Activated naive CD8-positive, alpha-beta T cell (primary cell): ENCODE results near the gene EVA1C.
"Not testable (repeated sequence)": the region's sequence is repeated elsewhere in the genome, so short reads cannot be mapped to it uniquely, and the experiment has no call there.

Source experiments
- H3K27ac Mint-ChIP-seq: one replicate; pipeline ENCODE4 v1.8.0; 2021; ENCODE audit warnings: mixed read lengths
- H3K27me3 Mint-ChIP-seq: one replicate; pipeline ENCODE4 v1.8.0; 2021; ENCODE audit warnings: mixed read lengths
- H3K36me3 Mint-ChIP-seq: one replicate; pipeline ENCODE4 v1.8.0; 2021; ENCODE audit warnings: mixed read lengths
- H3K4me1 Mint-ChIP-seq: one replicate; pipeline ENCODE4 v1.8.0; 2021; ENCODE audit warnings: low read depth, mixed read lengths
- H3K4me3 Mint-ChIP-seq: one replicate; pipeline ENCODE4 v1.8.0; 2021; ENCODE audit warnings: mild to moderate bottlenecking, mixed read lengths
- H3K9me3 Mint-ChIP-seq: one replicate; pipeline ENCODE4 v1.8.0; 2021; ENCODE audit warnings: low read depth, mixed read lengths

The EVA1C gene

DNA sequence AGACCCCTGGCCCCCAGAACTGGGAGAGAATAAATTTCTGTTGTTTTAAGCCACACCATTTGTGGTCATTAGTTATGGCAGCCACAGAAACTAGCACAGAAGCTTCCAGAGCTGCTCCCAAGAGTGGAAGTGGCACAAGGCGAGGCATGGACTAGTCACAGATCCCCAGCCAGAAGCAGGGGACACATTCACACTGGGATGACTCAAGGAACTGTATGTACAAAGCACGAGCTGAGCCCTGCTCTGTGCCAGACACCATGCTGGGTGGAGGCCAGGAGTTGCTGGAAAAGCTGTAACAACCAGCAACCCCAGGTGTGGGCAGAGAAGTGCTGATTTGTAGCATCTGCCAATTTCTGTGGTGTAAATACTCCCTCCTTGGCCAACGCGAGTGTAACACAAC lies 117.2 kb downstream of the EVA1C start:
- no peak overlapping the region for H3K4me3 Mint-ChIP-seq
- H3K4me1 Mint-ChIP-seq = no peaks in the 10 kb centered on the region
- H3K36me3 Mint-ChIP-seq = peaks cover 6% of the 10 kb centered on the region
- H3K27ac Mint-ChIP-seq = no peak overlapping the region
- peaks cover 5% of the 10 kb centered on the region for H3K9me3 Mint-ChIP-seq
- H3K27me3 Mint-ChIP-seq = no peaks in the 10 kb centered on the region

DNA sequence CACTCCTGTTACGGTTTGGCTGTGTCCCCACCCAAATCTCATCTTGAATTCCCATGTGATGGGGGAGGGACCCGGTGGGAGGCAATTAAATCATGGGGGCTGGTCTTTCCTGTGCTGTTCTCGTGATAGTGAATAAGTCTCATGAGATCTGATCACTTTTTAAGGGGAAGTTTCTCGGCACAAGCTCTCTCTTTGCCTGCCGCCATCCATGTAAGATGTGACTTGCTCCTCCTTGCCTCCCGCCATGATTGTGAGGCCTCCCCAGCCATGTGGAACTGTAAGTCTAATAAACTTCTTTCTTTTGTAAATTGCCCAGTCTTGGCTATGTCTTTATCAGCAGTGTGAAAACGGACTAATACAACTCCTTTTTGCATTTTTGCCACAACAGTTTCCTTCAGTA lies 118.3 kb downstream of the EVA1C start:
- not testable (repeated sequence) for H3K4me1 Mint-ChIP-seq

DNA sequence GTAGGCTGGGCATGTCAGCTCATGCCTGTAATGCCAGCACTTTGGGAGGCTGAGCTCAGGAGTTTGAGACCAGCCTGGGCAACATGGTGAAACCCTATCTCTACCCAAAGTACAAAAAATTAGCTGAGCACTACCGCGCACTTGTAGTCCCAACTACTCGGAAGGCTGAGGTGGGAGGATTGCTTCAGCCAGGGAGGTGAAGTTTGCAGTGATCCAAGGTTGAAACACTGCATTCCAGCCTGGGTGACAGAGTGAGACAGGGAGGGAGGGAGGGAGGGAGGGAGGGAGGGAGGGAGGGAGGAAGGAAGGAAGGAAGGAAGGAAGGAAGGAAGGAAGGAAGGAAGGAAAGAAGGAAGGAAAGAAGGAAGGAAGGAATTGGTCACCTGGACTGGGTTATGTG lies 119.1 kb downstream of the EVA1C start:
- H3K27ac Mint-ChIP-seq, H3K4me1 Mint-ChIP-seq, H3K9me3 Mint-ChIP-seq, H3K27me3 Mint-ChIP-seq, H3K36me3 Mint-ChIP-seq, H3K4me3 Mint-ChIP-seq: not testable (repeated sequence)

More for the DNA sequence above, 118.3 kb downstream of the EVA1C start:
- not testable (repeated sequence) for H3K27ac Mint-ChIP-seq, H3K4me3 Mint-ChIP-seq, H3K27me3 Mint-ChIP-seq, H3K9me3 Mint-ChIP-seq, H3K36me3 Mint-ChIP-seq

DNA sequence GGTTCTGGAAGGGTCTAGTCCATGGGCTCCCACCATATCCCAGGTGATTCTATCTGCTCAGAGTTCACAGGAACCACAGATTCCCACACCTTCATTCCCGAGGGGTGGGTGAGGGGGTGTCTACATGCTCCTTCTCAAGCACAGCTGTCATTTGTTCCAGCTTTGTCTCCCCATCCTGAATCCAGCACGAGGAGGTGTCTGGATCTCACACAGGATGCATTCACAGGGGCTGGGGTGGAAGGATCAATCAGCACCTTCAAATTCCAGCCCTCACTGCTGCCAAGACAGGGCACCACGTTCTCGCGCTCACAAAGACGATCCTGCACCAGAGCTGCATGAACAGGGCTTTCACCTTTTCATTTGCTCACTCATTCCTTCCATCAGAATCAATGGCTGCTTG lies 120.1 kb downstream of the EVA1C start:
- no peak overlapping the region for H3K4me3 Mint-ChIP-seq
- no peaks in the 10 kb centered on the region for H3K27me3 Mint-ChIP-seq
- peaks cover 11% of the 10 kb centered on the region for H3K4me1 Mint-ChIP-seq
- H3K9me3 Mint-ChIP-seq = peaks cover 2% of the 10 kb centered on the region
- H3K36me3 Mint-ChIP-seq = peaks cover 6% of the 10 kb centered on the region
- no peak overlapping the region for H3K27ac Mint-ChIP-seq

DNA sequence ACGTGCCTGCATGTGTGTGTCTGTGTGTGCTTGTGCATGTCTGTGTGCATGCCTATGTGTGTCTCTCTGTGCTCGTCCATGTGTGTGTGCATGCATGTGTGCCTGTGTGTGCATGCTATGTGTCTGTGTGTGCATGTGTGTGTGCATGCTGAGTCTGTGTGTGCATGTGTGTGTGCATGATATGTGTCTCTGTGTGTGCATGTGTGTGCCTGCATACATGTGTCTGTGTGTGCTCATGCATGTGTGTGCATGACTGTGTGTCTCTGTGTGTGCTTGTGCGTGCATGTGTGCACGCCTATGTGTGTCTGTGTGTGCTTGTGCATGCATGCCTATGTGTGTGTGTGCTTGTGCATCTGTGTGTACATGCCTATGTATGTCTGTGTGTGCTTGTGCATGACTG lies 120.5 kb downstream of the EVA1C start:
- Mint-ChIP-seq H3K36me3 (peaks cover 6% of the 10 kb centered on the region), H3K4me3 (no peak overlapping the region), H3K9me3 (no peaks in the 10 kb centered on the region), H3K27me3 (no peaks in the 10 kb centered on the region), H3K27ac (no peak overlapping the region), H3K4me1 (peaks cover 11% of the 10 kb centered on the region)

DNA sequence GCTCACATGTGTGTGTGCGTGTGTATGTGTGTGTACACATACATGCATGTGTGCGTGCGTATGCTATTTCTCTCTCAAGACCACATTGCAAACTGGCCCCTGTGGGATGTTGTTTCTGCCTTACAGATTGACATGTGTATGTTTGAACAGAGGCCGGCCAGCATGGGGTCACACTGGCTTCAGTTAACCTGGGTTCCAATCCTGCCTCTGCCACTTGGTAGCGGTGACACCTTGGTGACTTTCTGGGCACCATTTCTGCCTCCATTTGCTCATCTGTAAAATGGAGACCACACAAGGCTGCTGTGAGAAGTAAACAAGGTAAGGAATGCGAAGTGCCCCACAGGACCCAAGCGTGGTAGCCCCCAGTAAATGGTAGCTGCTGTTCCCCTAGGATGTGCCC lies 121.1 kb downstream of the EVA1C start:
- H3K4me1 Mint-ChIP-seq = peaks cover 14% of the 10 kb centered on the region
- H3K4me3 Mint-ChIP-seq = no peak overlapping the region
- H3K27me3 Mint-ChIP-seq = no peaks in the 10 kb centered on the region
- peaks cover 6% of the 10 kb centered on the region for H3K36me3 Mint-ChIP-seq
- H3K9me3 Mint-ChIP-seq = no peaks in the 10 kb centered on the region
- no peak overlapping the region for H3K27ac Mint-ChIP-seq

DNA sequence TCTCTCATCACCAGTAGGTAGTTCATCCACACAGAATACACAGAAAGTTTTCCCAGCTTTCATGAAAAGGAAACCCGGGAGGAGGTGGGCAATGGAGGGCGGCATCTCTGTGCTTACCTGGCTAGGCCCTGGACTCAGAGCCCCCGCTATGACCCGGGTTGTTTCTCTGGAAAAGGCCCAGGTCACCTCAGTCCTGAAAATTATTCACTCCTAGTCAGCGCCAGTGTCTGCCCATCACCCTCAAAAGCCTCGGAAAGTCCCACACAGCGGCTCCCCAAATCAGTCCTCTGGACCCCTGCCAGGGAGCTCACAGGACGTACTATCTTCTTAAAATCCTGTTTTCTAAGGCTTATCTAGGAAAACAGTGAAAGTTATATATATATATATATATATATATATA lies 121.6 kb downstream of the EVA1C start:
- Mint-ChIP-seq H3K27me3 (no peaks in the 10 kb centered on the region), H3K9me3 (no peaks in the 10 kb centered on the region), H3K4me1 (peaks cover 19% of the 10 kb centered on the region), H3K4me3 (no peak overlapping the region), H3K36me3 (peaks cover 6% of the 10 kb centered on the region), H3K27ac (no peak overlapping the region)

DNA sequence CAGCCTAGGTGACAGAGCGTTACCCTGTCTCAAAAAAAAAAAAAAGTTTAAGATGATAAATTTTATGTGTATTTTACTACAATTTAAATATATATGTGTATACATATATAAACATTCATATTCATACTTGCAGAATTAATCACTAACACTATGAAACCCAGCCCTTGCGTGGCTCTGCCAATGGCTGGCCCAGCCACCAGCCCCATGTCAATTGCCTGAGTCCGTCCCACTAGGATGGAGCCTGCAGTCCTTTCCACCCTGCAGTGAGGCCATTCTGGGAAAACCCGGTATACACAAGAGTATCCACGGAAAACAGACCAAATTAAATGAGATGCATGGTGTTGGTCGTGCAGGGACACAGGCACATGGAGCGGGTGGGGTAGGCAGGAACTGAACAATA lies 123.1 kb downstream of the EVA1C start:
- H3K4me1 Mint-ChIP-seq = peaks cover 22% of the 10 kb centered on the region
- H3K27me3 Mint-ChIP-seq = no peaks in the 10 kb centered on the region
- no peak overlapping the region for H3K27ac Mint-ChIP-seq
- H3K4me3 Mint-ChIP-seq = no peak overlapping the region
- H3K9me3 Mint-ChIP-seq = no peaks in the 10 kb centered on the region
- peaks cover 4% of the 10 kb centered on the region for H3K36me3 Mint-ChIP-seq

DNA sequence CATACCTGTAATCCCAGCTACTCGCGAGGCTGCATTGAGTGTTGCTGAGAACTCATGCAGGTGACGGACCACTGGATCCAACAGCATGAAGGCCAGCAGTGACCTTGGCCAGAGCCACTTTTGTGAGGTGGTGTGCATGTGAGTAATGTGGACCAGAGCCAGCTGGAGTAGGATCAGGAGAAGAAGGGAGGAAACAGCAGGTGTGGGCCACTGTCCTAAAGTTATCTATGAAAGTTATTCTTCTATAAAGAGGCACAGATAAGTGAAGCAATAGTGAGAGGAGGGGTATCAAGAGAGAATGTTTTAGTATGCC lies 125.0 kb downstream of the EVA1C start:
- Mint-ChIP-seq H3K36me3 (peaks cover 2% of the 10 kb centered on the region), H3K27me3 (no peaks in the 10 kb centered on the region), H3K4me1 (peaks cover 22% of the 10 kb centered on the region), H3K9me3 (no peaks in the 10 kb centered on the region), H3K4me3 (peak overlapping the region; percentile 55), H3K27ac (peak overlapping the region; percentile 30)

DNA sequence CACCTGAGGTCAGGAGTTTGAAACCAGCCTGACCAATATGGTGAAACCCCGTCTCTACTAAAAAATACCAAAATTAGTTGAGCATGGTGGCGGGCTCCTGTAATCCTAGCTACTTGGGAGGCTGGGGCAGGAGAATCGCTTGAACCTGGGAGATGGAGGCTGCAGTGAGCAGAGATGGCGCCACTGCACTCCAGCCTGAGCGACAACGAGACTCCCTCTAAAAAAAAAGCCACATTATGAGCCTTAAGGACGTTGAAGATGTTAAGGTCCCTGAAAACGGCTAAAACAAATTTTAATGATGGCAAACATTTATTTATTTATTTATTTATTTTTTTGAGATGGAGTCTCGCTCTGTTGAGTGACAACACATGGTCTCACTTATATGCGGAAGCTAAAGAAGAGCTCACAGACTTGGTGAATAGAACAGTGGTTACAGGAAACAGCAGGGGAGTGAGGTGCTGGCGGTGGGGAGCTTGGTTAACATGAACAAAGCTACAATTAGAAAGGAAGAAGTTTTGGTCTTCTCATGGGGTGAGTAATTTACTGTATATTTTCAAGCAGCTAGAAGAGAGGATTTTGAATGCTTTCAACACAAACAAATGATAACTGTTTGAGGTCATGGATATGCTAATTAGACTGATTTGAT lies 125.8 kb downstream of the EVA1C start:
- H3K9me3 Mint-ChIP-seq = no peaks in the 10 kb centered on the region
- peaks cover 22% of the 10 kb centered on the region for H3K4me1 Mint-ChIP-seq
- H3K4me3 Mint-ChIP-seq = peak overlapping the region; percentile 62
- no peaks in the 10 kb centered on the region for H3K27me3 Mint-ChIP-seq
- H3K27ac Mint-ChIP-seq = peak overlapping the region; percentile 90
- H3K36me3 Mint-ChIP-seq = peaks cover 2% of the 10 kb centered on the region

DNA sequence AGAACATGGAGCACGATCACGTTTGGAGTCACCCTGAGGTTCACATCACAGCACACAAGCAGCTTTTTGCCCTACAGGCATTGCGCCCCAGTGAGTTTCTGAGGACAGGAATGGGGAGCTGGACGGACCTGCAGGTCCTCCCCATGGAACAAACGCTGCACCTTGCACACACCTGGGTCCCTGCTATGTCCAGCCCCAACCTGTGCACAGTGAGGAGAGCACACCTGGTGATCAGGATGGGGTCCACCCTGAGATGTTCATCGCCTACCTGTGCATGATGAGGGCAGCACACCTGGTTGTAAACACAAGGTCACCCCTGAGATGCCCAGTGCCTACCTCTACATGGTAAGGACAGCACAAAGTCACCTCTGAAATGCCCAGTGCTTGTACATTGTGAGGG lies 126.9 kb downstream of the EVA1C start:
- Mint-ChIP-seq H3K9me3 (no peaks in the 10 kb centered on the region), H3K36me3 (peaks cover 2% of the 10 kb centered on the region), H3K27ac (no peak overlapping the region), H3K4me3 (no peak overlapping the region), H3K27me3 (no peaks in the 10 kb centered on the region), H3K4me1 (peaks cover 22% of the 10 kb centered on the region)

DNA sequence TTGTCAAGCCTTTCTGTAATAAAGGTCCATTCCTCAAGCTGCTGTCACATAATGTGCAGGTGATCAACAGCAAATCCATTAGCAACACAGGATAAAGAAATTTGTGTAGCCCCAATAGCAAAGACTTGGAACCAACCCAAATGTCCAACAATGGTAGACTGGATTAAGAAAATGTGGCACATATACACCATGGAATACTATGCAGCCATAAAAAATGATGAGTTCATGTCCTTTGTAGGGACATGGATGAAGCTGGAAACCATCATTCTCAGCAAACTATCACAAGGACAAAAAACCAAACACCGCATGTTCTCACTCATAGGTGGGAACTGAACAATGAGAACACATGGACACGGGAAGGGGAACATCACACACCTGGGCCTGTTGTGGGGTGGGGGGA lies 130.6 kb downstream of the EVA1C start:
- not testable (repeated sequence) for H3K27me3 Mint-ChIP-seq, H3K4me3 Mint-ChIP-seq, H3K27ac Mint-ChIP-seq, H3K9me3 Mint-ChIP-seq, H3K36me3 Mint-ChIP-seq
- peaks cover 11% of the 10 kb centered on the region for H3K4me1 Mint-ChIP-seq

DNA sequence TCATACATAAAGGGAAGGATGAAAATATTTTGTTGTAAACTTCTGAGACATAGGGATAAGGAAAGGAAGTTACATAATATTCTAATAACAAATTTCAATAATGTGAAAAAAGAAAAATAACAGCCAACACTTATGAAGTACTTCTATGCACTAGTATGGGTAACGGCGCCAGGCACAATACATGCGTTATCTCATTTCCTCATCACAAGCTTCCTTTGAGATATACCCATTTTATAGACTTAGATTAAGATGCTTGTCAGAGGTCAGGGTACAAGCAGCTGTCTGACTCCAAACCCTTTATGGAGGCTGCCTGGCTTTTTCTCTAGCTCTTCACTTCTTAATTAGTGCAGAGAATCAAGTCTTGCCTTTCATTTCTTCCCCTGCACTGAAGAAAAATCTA lies 131.5 kb downstream of the EVA1C start:
- Mint-ChIP-seq H3K27ac (no peak overlapping the region), H3K27me3 (no peaks in the 10 kb centered on the region), H3K4me3 (no peak overlapping the region), H3K36me3 (peaks cover 4% of the 10 kb centered on the region), H3K4me1 (peaks cover 5% of the 10 kb centered on the region), H3K9me3 (no peaks in the 10 kb centered on the region)

DNA sequence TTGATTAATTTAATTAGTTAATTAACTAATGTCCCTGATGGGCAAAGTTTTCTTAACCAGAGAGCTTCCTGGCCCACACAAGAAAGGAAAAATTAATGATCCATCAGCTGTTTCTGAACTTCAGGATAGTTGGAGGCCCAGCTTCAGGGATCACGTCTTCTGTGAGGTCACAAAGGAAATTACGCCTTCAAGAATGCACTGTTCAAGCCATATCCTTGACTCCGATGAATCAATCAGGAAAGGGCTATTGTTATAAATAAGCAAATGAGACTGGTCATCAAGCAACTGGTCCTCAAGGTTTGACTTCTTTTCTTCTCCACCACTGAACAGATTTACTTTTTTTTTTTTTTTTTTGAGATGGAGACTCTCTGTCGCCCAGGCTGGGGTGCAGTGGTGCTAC lies 132.2 kb downstream of the EVA1C start:
- Mint-ChIP-seq H3K4me1 (no peaks in the 10 kb centered on the region), H3K27ac (no peak overlapping the region), H3K4me3 (no peak overlapping the region), H3K36me3 (peaks cover 4% of the 10 kb centered on the region), H3K9me3 (no peaks in the 10 kb centered on the region), H3K27me3 (no peaks in the 10 kb centered on the region)

DNA sequence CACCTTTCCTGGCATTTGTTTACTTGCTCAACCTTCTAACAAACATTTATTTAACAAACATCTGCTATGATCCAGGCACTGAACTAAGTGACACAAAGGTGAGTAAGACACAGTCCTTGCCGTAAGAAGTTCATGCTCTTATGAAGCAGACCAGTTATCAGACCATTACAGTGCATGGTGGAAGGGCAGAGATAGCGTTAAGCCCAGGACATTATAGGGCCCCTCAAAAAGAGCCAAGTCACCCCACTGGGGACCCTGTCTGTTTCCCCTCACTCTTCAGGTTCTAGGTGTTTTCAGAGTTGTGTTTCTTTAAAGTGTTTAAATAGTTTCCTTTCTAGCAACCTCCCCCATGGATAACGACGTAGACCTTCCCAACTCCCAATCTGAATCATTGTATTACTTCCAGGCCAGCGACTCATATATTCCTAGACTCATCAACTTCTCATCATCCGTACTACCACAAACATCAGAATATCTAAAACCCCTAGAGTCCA lies 133.5 kb downstream of the EVA1C start:
- Mint-ChIP-seq H3K27me3 (no peaks in the 10 kb centered on the region), H3K9me3 (no peaks in the 10 kb centered on the region), H3K27ac (no peak overlapping the region), H3K4me1 (no peaks in the 10 kb centered on the region), H3K4me3 (no peak overlapping the region), H3K36me3 (peaks cover 2% of the 10 kb centered on the region)

DNA sequence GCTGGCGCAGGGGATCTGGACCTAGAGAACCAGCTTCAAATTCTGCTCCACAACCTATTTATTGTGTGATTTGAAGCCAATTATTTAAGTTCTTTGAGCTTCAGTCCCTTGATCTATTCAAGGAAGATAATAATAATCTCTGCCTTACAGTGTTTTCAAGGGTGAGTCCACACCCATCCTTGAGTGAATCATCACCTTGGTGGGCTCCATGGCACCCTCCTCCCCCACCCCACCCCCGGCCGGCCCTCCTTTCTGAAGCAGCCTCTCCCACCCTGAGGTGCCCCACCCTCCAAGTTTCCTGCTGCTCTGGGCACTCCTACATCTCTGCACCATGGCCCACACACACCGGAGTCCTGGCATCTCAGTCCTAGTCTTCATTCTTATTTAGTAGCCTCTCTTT lies 134.5 kb downstream of the EVA1C start:
- Mint-ChIP-seq H3K27me3 (no peaks in the 10 kb centered on the region), H3K4me3 (no peak overlapping the region), H3K4me1 (no peaks in the 10 kb centered on the region), H3K27ac (no peak overlapping the region), H3K9me3 (no peaks in the 10 kb centered on the region), H3K36me3 (peaks cover 2% of the 10 kb centered on the region)
